ENCODE data around the gene KCNC1. TPM values are rescaled to one million over a fixed set of nuclear protein-coding genes. Genes with fewer than 3 reads are reported as not detected.

The KCNC1 gene
- total RNA-seq, 3 donors from 2014 or later: 0.29 to 0.66 (median 0.34) TPM

DNA sequence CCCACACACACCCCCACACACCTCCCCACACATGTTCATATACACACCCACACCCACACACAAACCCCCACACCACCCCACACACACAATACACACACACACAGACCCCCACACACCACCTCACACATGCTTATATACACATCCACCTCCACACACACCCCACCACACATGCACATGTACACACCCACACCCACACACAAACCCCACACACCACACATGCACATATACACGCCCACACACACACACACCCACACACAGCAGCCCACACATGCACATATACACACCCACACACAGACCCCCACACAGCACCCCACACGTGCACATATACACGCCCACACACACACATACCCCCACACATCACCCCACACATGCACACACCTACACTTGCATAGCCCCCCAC lies 29.1 kb downstream of the KCNC1 start:
- H3K9me3 ChIP-seq: no peaks in the 10 kb centered on the region
- no peak overlapping the region for H3K4me3 ChIP-seq
- intact Hi-C loops (cut with DNase I, micrococcal nuclease): loop anchor here (5.0 to 10.0 kb wide), 3 partner anchors 64 to 221 kb away; no protein-coding TSS in a partner anchor
- DNase-seq (peak in 1 of 3 donors; percentile 5), ATAC-seq (no peak)
- no peaks in the 10 kb centered on the region for H3K4me1 ChIP-seq (ENCODE audit: low read depth)
- no peaks in the 10 kb centered on the region for H3K36me3 ChIP-seq (ENCODE audit: low read depth)
- TF ChIP-seq, protein P1, sequence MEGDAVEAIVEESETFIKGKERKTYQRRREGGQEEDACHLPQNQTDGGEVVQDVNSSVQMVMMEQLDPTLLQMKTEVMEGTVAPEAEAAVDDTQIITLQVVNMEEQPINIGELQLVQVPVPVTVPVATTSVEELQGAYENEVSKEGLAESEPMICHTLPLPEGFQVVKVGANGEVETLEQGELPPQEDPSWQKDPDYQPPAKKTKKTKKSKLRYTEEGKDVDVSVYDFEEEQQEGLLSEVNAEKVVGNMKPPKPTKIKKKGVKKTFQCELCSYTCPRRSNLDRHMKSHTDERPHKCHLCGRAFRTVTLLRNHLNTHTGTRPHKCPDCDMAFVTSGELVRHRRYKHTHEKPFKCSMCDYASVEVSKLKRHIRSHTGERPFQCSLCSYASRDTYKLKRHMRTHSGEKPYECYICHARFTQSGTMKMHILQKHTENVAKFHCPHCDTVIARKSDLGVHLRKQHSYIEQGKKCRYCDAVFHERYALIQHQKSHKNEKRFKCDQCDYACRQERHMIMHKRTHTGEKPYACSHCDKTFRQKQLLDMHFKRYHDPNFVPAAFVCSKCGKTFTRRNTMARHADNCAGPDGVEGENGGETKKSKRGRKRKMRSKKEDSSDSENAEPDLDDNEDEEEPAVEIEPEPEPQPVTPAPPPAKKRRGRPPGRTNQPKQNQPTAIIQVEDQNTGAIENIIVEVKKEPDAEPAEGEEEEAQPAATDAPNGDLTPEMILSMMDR (IDR thresholded peaks at IDR 0.05): no peak

DNA sequence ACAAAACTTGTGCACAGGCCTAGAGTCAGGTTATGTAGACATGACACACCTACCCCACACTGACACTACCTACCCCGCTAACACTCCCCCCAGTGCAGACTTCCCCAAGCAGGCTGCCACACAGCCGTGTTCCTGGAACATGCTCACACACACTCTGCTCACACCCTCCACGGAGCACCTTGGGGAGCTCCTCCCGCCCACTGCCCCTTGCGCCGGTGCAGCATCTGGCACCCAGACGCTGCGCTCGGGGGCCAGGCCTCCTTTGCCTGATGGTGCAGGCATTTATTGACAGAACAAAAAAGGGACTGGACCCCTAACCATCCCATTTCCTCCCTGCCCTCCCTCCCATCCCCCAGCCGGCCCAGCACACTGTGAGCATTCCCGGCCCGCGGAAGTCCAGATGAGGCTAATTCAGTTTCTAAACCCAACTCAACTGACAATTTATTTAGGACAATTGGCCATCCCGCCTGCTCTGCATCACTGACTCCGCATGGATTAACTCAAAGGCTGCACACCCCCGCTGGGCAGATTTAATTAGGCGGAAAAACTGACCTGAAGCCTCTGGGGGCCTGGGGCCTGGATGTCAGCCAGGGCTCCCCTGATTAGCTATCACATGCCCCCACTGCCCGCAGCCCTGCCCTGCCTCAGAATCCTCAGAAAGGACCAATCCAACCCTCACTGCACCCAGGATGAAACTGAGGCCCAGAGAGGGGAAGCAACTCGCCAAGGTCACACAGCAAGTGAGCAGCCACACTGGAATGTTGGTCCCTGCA lies 30.1 kb downstream of the KCNC1 start:
- Histone ChIP-seq H3K4me3 (no peak overlapping the region), H3K4me1 (ENCODE audit: low read depth) (no peaks in the 10 kb centered on the region), H3K9me3 (no peaks in the 10 kb centered on the region), H3K36me3 (ENCODE audit: low read depth) (no peaks in the 10 kb centered on the region)
- TF ChIP-seq, protein P1 (IDR thresholded peaks at IDR 0.05): no peak
- DNase-seq: peak in 1 of 3 donors; percentile 14
- no peak for ATAC-seq
- intact Hi-C loops (cut with DNase I, micrococcal nuclease): loop anchor here (5.0 to 10.0 kb wide), 3 partner anchors 63 to 220 kb away; no protein-coding TSS in a partner anchor

DNA sequence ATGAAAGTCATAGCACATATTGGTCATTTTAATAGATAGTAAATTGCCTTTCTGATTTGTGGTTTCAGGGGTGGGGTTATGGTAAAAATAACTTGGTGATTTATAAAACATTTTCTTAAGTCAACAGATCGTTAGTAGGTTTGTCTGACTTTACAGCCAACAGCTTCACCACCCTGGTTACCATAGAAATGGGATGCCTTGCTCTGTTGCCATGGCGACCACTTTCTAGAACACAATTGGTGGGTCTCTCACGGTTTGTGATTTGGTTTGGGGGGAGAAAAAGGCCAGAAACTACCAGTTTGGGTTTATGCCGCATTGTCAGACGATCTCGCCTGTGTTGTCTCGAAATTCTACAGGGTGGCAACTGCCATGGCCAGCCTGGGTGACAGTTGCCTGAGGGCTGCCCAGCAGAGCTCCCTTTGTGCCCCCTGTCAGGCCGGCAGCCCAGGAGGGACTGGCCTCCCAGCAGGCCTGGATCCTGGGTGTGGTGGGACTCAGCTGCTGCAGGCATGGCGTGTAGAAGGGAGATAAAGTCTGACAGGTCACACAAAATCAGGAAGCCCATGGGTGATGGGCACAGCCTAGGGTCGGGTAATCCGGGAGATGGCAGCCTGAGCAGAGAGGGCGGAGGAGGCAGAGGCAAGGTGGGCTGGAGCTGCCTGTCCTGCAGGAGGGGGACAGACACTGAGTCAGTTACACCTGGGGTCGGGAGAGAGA lies 30.9 kb downstream of the KCNC1 start:
- ATAC-seq (no peak), DNase-seq (peak in 1 of 3 donors; percentile 14)
- TF ChIP-seq, protein P1 (IDR thresholded peaks at IDR 0.05): no peak
- no peaks in the 10 kb centered on the region for H3K36me3 ChIP-seq (ENCODE audit: low read depth)
- no peak overlapping the region for H3K4me3 ChIP-seq
- H3K4me1 ChIP-seq (ENCODE audit: low read depth): peaks cover 4% of the 10 kb centered on the region
- intact Hi-C loops (cut with DNase I, micrococcal nuclease): loop anchor here (10.0 kb wide), 2 partner anchors 209 to 219 kb away; no protein-coding TSS in a partner anchor
- H3K9me3 ChIP-seq: no peaks in the 10 kb centered on the region

DNA sequence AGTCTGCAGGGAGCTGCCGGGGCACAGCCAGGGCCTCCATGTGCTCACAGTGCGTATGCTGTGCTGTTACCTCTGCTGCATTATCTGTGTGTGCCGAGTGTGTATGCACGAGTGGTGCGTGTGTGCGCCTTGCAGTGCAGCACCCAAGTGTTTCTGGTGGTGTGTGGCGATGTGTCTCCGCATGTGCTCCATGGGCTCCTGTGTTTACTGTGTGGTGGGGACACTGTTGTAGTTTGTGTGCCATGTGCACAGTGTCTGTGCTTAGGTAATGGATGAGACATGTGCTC lies 31.4 kb downstream of the KCNC1 start:
- ATAC-seq: no peak
- H3K4me3 ChIP-seq: no peak overlapping the region
- DNase-seq: no peak
- H3K4me1 ChIP-seq (ENCODE audit: low read depth): peaks cover 6% of the 10 kb centered on the region
- intact Hi-C loops (cut with DNase I, micrococcal nuclease): loop anchor here (10.0 kb wide), 2 partner anchors 209 to 219 kb away; no protein-coding TSS in a partner anchor
- H3K9me3 ChIP-seq: no peaks in the 10 kb centered on the region
- no peaks in the 10 kb centered on the region for H3K36me3 ChIP-seq (ENCODE audit: low read depth)
- TF ChIP-seq, protein P1 (IDR thresholded peaks at IDR 0.05): no peak

DNA sequence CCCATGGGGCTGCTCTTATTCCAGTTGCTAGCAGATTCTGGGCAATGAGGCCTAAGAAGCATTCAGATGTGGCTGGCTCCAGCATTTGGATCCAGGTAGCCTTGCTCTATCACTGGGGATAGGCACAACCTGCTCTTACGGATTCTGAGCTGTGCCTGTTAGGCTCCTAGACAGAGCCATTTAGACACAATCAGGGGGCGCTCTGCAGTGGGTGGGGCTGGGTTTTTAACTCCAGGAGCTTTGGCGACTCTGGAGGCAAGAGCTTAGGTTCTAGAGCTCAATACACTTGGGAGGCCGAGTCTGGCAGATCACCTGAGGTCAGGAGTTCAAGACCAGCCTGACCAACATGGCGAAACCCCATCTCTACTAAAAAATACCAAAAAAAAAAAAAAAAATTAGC lies 32.0 kb downstream of the KCNC1 start:
- intact Hi-C loops (cut with DNase I, micrococcal nuclease): loop anchor here (10.0 kb wide), 2 partner anchors 208 to 218 kb away; no protein-coding TSS in a partner anchor

More for the DNA sequence above, 32.0 kb downstream of the KCNC1 start:
- TF ChIP-seq, protein P1 (IDR thresholded peaks at IDR 0.05): no peak
- peaks cover 6% of the 10 kb centered on the region for H3K4me1 ChIP-seq (ENCODE audit: low read depth)
- no peaks in the 10 kb centered on the region for H3K36me3 ChIP-seq (ENCODE audit: low read depth)
- no peak for ATAC-seq
- H3K4me3 ChIP-seq: no peak overlapping the region
- DNase-seq: no peak
- no peaks in the 10 kb centered on the region for H3K9me3 ChIP-seq
